Globus pallidus (tissue), 1 donor: ENCODE data around the gene TSEN54.

ENCODE experiments used
- DNase-seq: peaks from one replicate; pipeline ENCODE4 v3.0.0-alpha.2; 2015; ENCODE audit warnings: low spot score

The TSEN54 gene

DNA sequence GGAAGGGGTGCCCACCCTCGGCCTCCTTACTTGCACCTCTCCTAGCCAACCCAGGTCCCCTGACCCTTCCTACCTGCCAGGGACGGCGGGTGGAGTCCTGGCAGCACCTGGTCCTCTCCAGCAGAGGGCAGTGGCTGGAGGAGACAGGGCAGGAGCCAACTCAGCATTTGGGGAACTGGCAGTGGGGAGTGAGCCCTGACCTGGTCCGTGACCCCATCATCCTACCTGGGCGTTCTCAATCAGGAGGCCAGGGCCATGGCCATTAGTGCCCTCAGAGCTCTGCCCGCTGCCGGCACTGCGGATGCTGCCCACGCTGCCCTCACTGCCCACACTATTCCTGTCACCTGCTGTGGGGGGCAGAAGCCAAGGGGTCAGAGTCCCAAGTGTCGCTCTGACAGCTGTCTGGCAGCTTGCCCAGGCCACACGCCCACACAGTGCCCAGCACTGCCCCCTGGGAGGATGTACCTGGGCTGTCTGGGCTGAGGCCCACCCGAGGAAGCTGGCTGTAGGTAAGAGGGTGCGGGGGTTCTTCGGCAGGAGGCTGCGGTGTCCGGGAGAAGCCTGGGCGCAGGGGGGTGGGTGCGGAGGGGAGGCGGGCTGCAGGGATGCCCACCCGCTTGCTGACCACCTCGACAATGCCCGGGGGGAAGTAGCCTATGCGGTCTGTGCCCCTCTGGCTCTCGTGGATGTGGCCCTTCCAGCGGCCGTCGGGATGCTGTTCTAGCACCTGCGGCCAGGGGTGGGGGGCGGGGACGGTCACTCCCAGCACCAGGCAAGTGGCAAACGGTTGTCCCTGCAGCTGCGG lies 11.8 kb upstream of the TSEN54 start:
- no peak for DNase-seq

DNA sequence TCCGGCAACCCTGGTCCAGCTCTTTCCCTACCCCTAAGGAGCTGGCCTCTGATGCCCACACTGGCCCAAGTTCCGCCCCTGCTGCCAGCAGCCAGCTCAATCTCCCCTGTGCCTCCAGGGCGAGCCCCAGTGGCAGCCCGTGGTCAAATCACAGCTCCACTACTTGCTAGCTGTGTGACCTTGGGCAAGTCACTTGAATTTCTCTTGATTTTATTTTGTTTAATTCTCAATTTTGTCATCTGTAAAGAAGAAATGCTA lies 11.2 kb upstream of the TSEN54 start:
- DNase-seq: no peak

DNA sequence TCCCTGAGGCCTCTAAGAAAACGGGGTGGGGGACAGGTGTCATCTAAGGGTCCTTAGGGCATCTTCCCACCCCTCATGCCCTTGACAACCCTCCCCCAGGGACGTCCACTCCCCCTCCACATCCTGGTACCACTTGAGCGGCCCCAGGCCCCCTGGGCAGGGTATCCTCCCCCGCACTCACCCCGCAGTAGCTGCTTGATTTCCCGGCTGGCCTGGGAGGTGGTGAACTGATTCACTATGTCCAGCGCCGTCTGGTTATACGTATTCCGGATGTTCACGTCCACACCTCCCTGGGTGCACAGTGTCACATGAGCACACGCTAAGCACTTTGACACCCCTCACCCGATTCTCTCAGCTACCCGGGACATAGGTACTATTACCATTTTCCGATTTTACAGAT lies 10.7 kb upstream of the TSEN54 start:
- no peak for DNase-seq

DNA sequence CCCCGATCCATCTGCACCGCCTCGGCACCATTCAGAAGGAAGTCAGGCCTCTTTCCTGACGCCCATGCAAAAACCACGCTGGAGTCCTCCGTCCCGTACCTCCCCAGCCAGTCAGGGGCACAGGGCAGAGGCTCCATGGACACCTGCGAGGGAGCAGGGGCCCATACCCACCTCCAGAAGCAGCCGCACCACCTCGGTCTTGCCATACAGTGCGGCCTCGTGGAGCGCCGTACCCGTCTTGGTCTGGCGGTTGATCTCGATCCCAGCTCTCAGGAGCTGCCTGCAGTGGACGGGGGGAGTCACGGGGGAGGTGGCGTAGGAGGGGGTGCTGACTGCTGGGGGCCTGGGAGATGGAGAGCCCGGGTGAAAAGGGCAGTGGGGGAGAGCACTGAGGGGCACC lies 10.2 kb upstream of the TSEN54 start:
- DNase-seq: no peak

DNA sequence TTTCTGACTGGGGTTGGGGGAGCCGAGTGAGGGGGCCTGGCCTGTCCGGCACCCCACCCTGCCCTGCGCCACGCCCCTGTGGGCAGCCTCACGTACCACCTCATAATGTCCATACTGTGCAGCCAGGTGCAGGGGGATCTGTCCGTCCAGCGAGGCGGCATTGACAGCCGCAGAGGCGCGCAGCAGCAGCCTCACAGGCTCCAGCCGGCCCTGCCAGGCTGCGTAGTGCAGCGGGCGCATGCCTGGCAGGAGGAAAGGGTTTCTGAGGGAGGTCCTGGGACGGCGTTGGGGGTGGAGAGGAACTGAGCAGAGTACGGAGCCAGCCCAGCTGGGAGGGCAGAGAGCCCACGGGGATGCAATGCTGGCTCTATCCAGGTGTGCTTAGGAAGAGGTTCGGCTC lies 9.4 kb upstream of the TSEN54 start:
- DNase-seq: no peak

DNA sequence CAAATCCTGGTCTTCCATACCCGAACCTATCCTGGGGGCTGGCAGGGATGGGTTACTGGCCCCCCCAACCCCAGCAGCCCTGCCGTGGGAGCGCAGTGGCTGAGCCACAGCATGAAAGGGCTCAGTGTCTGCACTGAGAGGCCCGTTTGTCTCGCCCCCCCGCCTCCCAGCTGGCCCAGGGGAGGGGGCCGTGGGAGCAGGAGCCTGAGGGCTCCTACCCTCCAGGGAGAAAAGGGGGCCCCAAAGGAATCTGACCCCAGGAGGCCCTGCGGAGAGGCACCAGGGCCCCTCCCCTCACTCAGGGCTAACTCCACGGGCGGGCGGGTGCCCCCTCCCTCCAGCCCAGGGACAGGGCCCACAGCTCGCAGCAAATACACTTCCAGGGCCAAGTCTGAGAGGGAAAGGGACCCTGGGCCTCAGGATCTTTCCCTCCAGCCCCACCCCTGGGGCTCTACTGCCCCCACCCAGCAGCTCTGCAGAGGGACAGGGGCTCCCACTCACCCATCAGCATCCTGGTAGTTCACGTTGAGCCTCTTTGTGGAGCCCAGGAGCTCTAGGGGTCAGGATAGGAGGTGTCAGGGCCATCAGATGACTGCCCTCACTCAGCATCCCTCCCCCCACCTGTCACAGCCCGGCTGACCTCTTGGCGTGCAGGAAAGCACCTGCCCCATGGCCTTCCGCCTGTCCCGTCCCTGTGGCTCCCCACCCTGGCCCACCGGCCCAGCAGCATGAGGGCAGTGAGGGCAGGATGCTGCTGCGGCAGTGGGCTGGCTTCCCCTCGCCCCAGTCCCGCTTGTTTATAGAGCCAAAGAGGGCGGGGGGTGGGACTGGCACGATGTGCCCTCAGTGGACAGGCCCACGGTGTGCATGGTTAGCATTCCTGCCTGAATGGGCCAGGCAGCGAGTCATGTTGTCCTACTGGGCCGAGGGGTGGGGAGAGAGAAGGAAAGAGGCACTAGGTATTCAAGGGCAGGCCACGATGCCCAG lies 8.3 kb upstream of the TSEN54 start:
- peak; percentile 96 for DNase-seq

DNA sequence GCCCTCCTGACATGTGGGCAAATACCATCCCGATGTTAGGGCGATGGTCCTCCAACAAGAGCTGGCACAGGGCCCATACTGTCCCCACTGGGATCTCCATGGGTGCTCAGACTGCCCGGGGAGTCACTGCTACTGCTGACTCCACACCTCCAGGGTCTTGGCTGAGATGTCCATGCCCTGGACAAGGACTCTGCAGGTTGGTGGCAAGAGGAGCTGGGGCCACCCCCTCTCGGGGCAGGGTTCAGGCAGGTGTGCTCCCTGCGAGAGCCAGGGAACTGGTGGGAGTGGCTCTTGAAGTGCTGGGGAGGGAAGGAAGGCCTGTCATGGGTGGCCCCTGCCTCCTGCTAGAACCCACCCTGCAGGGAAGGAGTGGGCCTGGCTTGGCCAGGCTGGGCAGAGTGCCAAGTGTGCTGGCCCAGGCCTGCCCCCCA lies 7.4 kb upstream of the TSEN54 start:
- DNase-seq: no peak

DNA sequence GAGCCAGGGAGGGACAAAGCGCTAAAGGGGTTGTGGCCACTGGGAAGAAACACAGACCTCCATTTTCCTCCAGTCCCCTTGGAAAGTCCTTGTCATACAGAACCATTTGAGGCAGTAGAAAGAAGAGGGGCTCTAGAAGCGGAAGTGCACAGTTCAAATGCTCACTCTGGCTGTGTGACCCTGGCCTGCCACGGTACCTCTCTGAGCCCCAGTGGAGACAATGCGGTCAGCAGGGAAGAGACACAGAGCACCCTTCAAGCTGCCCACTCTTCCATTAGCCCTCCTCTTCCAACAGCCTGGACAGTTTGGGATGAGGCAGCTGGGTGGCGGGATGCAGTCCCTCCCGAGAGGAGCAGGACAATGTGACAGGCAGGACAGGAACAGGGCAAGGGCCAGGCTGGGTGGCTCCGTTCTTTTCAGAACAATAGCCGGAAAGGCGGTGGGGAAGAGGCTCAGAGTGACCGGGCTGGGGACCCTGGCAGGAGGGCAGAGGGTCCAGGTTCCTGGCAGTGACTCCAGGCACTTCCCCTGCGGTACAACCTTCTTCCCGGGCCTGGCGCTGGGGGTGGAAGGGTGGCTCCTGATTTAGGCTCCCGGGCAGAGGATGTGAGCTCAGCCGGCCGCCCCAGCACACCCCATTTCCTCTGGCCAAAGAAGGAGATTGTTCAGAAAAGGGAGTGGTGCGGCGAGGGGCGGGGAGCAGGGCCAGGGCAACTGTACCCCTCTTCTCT lies 6.6 kb upstream of the TSEN54 start:
- no peak for DNase-seq

DNA sequence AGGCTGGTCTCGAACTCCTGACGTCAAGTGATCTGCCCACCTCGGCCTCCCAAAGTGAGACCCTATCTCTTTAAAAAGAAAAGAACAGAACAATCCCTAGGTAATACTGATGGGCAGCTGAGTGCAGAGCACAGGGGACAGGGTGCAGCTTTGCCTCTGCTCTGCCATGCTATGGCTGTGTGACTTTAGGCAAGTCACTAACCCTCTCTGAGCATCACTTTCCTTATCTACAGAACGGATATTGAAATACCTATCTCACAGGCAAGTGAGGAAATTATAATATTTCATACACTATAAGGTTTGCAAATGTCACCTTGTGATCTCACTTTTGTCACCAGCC lies 5.1 kb upstream of the TSEN54 start:
- no peak for DNase-seq

DNA sequence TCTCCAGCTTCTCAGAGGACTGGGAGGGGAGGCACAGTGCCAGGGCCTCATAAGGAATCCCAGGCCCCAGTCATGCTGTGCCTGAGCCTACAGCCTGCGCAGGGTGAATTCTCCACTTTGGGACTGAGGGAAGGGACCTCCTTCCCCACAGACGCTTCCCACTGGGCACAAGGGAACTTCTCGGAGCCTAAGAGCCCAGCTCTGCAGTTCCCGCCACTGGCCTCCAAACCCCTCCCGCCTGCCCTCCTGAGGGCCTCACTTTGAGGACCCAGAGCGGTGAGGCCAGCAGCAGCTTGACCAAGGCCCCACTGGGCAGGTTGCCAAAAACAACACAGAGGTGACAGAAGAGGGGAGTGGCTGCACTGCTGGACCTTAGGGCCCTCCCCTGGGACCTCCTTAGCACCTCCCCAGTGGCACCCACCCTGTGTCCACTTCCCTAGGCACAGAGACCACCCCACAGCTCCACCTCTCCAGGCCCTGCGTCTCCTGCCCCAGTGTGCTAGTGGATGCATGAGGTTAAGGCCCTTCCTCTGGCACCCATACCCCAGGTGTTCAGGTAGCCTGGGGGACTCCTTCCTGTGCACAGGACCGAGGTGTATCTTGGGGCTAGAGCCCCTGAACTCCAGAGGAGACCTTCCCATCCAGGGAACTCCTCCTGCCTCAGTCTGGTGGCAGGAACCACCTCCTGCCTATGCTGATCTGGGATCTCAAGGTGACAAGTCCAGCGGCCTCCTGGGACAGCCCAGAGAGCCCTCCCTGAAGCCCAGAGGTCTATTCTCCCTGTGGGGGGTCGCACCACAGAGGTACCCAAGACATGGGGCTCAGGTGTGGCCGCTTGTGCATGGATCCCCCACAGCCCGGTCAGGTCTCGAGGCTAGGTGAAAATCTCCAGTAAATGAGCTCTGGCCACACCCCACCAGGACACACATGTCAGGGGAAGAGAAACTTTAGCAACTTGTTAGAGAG lies 4.4 kb upstream of the TSEN54 start:
- DNase-seq: no peak

DNA sequence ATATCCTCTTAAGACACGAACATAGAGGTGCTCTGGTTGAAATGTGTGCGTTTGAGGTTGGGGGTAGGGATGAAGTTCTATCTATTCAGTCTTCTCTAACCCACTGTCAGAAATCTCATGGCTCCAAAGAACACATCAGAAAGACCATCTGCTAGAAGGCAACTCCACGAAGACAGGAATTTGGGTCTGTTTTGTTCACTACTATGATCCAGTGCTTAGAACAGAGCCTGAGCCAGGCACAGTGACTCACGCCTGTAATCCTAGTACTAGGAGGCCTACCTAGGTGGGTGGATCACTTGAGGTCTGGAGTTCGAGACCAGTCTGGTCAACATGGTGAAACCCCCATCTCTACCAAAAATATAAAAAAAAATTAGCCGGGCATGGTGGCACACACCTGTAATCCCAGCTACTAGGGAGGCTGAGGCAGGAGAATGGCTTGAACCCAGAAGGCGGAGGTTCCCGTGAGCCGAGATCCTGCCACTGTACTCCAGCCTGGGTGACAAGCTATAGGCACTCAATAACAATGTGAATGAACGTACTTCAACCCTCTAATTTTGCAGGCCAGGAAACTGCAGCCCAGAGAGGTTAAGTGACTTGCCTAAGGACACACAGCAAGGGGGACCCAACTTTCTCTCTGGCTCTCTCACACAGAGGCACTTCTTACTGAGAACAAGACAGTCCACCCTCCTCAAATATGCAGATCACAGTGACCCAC lies 3.2 kb upstream of the TSEN54 start:
- DNase-seq: no peak

DNA sequence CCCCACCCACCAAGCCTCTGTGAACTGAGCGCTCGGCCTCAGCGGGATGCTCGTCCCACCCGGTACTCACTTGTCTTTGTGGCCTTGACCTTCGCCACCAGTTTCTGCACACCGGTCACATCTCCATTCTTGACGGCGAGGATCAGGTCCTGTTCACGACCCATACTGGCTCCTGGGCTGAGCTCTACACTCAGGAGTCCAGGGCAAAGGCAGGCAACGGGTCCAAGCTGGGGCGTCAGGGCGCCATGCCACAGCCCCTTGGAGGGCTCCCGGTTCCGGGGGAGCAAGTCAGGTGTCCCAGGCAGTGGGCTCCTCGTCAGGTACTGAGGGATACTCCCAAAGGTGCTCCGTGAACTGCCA lies 2.7 kb upstream of the TSEN54 start:
- no peak for DNase-seq

DNA sequence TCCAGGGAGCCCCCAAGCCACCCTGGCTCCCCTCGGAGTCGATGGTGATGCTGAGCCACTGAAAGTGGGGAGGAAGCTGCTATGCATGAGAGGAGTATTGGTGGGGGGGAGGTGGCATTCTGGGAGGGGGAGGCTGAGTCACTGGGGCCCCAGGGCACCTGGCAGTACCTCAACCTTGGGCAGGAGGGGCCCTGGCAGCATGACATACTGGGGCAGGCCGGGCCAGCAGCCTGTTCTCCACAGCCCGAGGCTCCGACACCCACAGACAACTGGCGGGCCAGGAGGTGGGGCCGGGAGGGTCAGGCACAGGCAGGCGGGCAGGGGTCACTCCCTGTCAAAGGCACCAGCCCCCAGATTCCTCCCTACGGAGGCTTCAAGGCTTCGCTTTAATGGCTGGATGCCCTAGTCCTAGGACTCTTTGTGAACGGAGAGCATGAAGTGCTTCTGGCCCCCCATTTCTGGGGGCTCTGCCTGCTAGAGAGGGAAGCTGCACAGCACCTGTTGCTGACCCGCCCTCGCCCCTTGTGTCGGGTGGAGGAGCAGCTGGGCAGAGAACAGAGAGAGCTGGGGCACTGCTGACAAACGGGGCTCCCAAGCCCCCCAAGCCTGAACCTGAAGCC lies 1.9 kb upstream of the TSEN54 start:
- no peak for DNase-seq

DNA sequence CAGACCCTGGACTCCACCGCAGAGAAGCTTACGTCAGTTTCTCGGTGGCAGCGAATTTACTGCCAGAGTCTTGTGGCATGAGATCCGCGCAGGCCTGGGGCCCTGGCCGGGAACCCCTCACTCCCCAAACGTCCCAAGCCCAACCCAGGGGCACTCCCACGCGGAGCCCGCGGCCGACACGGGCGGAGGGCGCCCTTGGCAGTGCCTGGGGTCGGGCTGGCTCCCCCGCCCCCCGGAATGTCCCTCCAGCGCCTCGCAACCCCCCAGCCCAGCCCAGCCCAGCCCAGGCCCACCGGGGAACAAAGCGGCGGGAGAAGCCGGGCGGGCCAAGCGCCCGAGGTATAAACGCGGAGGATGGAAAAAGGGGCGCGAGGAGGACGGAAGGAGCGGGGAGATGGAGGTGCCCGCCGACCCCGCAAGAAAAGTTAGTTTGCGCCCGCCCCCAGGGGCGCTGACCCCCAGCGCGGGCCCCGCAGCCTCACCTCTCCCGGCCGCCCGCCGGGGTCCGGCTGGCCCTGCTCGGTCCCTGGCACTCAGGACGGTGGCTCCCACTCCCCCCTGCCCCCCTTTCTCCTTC lies 1.3 kb upstream of the TSEN54 start:
- DNase-seq: peak; percentile 43

DNA sequence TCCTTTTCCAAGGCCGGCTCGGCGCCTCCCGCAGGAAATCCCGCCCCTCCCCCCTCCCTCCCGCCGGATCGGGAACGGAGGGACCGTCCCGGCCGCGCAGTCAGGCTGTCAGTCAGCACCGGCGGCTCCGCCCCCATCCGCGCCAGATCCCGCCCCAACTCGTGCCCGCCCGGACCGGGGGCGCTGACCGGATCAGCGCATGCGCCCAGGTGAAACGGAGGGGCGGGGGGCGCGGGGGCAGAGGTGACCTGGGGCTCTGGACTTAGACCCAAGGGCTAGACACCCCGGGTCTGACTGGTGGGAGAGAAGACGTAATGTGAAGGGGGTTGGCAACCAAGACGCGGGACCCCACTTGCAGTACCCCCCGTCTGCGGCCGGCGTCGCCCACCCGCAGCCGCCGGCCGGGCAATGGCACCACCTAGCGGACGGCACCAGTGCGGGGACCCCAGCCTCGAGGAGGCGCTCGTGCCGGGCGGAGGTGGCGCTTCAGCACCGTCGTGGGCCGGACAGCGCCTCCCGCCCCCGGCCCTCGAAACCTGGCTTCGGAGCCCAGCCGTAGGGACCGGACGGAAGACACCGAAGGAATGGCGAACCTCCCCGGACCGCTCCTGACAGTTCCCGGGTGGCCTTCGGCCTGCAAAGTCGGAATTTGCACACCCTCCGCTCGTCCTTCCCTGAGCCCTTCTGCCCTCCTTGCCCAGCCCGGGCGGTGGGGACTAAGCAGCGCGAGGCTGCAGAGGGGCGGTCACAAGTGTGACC lies 653 bp upstream of the TSEN54 start, which contains the start of gene CASKIN2:
Gene CASKIN2, minus strand, starts transcription at position 42 of the 759 bp plus-strand sequence. CDS start 1,733 bp downstream, outside the sequence.
- peak; percentile 96 for DNase-seq

DNA sequence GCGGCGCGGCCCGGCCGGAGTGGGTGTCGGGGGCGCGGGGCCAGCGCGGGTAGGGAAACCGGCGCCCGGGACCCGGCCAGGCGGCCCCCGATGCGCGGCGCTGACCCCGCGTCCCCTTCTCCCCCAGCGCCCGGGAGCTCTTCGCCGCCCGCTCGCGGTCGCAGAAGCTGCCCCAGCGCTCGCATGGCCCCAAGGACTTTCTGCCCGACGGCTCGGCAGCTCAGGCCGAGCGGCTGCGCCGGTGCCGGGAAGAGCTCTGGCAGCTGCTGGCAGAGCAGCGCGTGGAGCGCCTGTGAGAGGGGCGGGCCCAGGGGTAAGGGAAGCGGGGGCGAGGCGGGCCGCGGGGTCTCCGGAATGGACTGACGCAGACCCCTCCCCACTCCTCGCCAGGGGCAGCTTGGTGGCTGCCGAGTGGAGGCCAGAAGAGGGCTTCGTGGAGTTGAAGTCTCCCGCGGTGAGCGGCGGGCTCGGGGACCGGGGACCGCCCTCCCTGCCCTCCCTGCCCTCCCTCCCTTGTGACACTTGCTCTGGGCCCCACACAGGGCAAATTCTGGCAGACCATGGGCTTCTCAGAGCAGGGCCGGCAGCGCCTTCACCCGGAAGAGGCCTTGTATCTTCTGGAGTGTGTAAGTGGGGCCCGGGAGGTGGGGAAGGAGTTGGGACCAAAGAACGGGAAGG lies 430 bp downstream of the TSEN54 start:
- DNase-seq: no peak

DNA sequence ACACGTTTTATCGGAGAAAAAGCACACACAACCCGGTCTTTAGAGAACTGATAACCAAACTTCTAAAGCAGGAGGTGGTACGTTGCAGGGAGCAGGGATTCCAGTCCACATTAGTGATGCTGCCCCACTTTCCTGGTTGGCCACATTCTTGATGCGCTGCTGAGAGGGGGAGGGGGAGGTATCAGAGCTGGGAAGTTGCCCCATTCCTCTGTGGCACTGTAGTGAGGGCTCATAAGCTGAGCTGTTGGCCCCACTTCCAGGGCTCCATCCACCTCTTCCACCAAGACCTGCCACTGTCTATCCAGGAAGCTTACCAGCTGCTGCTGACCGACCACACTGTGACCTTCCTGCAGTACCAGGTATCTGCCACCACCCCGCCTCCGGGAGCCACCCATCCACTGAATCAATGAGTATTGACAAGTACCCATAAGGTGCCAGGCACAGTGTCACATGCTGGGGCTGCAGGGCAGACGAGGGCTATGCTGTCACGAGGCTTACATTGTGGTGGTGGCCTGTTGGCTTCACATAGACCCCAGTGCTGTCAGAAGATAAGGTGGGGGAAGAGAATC lies 1.1 kb downstream of the TSEN54 start:
- no peak for DNase-seq

DNA sequence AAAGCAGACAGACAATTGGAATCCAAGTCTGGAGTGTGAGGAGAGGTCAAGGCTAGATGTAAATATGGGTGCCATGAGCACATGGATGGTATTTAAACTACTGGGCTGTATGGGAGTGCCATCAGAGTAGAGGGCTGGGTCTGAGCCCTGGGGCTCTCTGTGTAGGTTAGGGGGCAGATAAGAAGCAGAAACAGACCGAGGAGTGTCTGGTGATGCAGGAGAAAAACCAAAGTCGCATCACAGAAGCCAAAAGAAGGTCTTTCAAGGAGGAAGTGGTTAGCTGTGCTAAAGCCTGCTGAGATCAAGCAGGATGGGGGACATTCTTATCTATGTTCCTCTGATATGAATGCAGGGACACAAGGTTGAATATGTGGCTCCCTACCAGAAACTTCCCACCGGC lies 1.9 kb downstream of the TSEN54 start:
- no peak for DNase-seq
